ENCODE measurements around the gene TBC1D1.
"Not testable (repeated sequence)": the region's sequence is repeated elsewhere in the genome, so short reads cannot be mapped to it uniquely, and the experiment has no call there.

Gene TBC1D1

GRCh38 chr4:38011511-38012162, 120.8 kb downstream of the TBC1D1 start:
- TF ChIP-seq JUND (IDR thresholded peaks at IDR 0.05; ENCODE audit: low read depth): no peak
- DNase-seq (ENCODE audit: low read depth in 1 of 2, low spot score in 1 of 2): no peak
- in situ Hi-C loops (cut with HindIII; ENCODE audit: low pct_unique_long_range_greater_than_20kb, low sequenced_read_pairs): no loop called here

- in situ Hi-C loops (cut with HindIII; ENCODE audit: low pct_unique_long_range_greater_than_20kb, low sequenced_read_pairs): no loop called here
- TF ChIP-seq JUND (IDR thresholded peaks at IDR 0.05; ENCODE audit: low read depth): no peak
- DNase-seq (ENCODE audit: low read depth in 1 of 2, low spot score in 1 of 2): no peak
Measured at GRCh38 chr4:38013461-38014366, 122.8 kb downstream of the TBC1D1 start.

GRCh38 chr4:38014421-38014852, 123.6 kb downstream of the TBC1D1 start:
- TF ChIP-seq JUND (IDR thresholded peaks at IDR 0.05; ENCODE audit: low read depth): no peak
- no peak for DNase-seq (ENCODE audit: low read depth in 1 of 2, low spot score in 1 of 2)
- in situ Hi-C loops (cut with HindIII; ENCODE audit: low pct_unique_long_range_greater_than_20kb, low sequenced_read_pairs): no loop called here

- DNase-seq (ENCODE audit: low read depth in 1 of 2, low spot score in 1 of 2): no peak
- in situ Hi-C loops (cut with HindIII; ENCODE audit: low pct_unique_long_range_greater_than_20kb, low sequenced_read_pairs): no loop called here
- no peak for TF ChIP-seq JUND (IDR thresholded peaks at IDR 0.05; ENCODE audit: low read depth)
Measured at GRCh38 chr4:38015886-38016515, 125.1 kb downstream of the TBC1D1 start.

GRCh38 chr4:38016698-38017097, 125.8 kb downstream of the TBC1D1 start:
- in situ Hi-C loops (cut with HindIII; ENCODE audit: low pct_unique_long_range_greater_than_20kb, low sequenced_read_pairs): no loop called here
- no peak for TF ChIP-seq JUND (IDR thresholded peaks at IDR 0.05; ENCODE audit: low read depth)
- no peak for DNase-seq (ENCODE audit: low read depth in 1 of 2, low spot score in 1 of 2)

GRCh38 chr4:38017609-38018008, 126.7 kb downstream of the TBC1D1 start:
- in situ Hi-C loops (cut with HindIII; ENCODE audit: low pct_unique_long_range_greater_than_20kb, low sequenced_read_pairs): no loop called here
- DNase-seq (ENCODE audit: low read depth in 1 of 2, low spot score in 1 of 2): no peak
- TF ChIP-seq JUND (IDR thresholded peaks at IDR 0.05; ENCODE audit: low read depth): no peak

- no peak for TF ChIP-seq JUND (IDR thresholded peaks at IDR 0.05; ENCODE audit: low read depth)
- in situ Hi-C loops (cut with HindIII; ENCODE audit: low pct_unique_long_range_greater_than_20kb, low sequenced_read_pairs): no loop called here
- no peak for DNase-seq (ENCODE audit: low read depth in 1 of 2, low spot score in 1 of 2)
Measured at GRCh38 chr4:38020386-38020785, 129.5 kb downstream of the TBC1D1 start.

- in situ Hi-C loops (cut with HindIII; ENCODE audit: low pct_unique_long_range_greater_than_20kb, low sequenced_read_pairs); DNase-seq (ENCODE audit: low read depth in 1 of 2, low spot score in 1 of 2): not testable (repeated sequence)
Measured at GRCh38 chr4:38020961-38021360, 130.1 kb downstream of the TBC1D1 start.

GRCh38 chr4:38021751-38022150, 130.9 kb downstream of the TBC1D1 start:
- no peak for TF ChIP-seq JUND (IDR thresholded peaks at IDR 0.05; ENCODE audit: low read depth)
- in situ Hi-C loops (cut with HindIII; ENCODE audit: low pct_unique_long_range_greater_than_20kb, low sequenced_read_pairs): no loop called here

GRCh38 chr4:38023347-38024205, 132.7 kb downstream of the TBC1D1 start:
- no peak for DNase-seq (ENCODE audit: low read depth in 1 of 2, low spot score in 1 of 2)
- in situ Hi-C loops (cut with HindIII; ENCODE audit: low pct_unique_long_range_greater_than_20kb, low sequenced_read_pairs): no loop called here
- no peak for TF ChIP-seq JUND (IDR thresholded peaks at IDR 0.05; ENCODE audit: low read depth)

More at GRCh38 chr4:38021751-38022150, 130.9 kb downstream of the TBC1D1 start:
- DNase-seq (ENCODE audit: low read depth in 1 of 2, low spot score in 1 of 2): no peak

GRCh38 chr4:38024206-38024509, 133.3 kb downstream of the TBC1D1 start:
- in situ Hi-C loops (cut with HindIII; ENCODE audit: low pct_unique_long_range_greater_than_20kb, low sequenced_read_pairs): no loop called here
- no peak for TF ChIP-seq JUND (IDR thresholded peaks at IDR 0.05; ENCODE audit: low read depth)
- DNase-seq (ENCODE audit: low read depth in 1 of 2, low spot score in 1 of 2): no peak

GRCh38 chr4:38025665-38026064, 134.8 kb downstream of the TBC1D1 start:
- DNase-seq (ENCODE audit: low read depth in 1 of 2, low spot score in 1 of 2): no peak
- in situ Hi-C loops (cut with HindIII; ENCODE audit: low pct_unique_long_range_greater_than_20kb, low sequenced_read_pairs): no loop called here
- no peak for TF ChIP-seq JUND (IDR thresholded peaks at IDR 0.05; ENCODE audit: low read depth)

Measured in T47D (cell line).